T47D (cell line): ENCODE data around the gene CATSPER3.

Experiments used
- DNase-seq, 2 experiments: peaks; one replicate each; pipeline versions ENCODE4 v3.0.0 to v3.0.0-alpha.2; 2011 to 2012; ENCODE audit warnings: low read depth in 1 of 2, low spot score in 1 of 2
- JUND ChIP-seq: IDR thresholded peaks from 2 replicates; pipeline ENCODE4 v1.6.1; 2012; ENCODE audit warnings: low read depth
- in situ Hi-C: cut with HindIII; loops from 2 replicates; pipeline ENCODE4 v1.10.0; 2016; ENCODE audit warnings: low sequenced_read_pairs, low pct_unique_long_range_greater_than_20kb

CATSPER3 gene

GRCh38 chr5:135048286-135048685, 80.6 kb downstream of the CATSPER3 start:
- in situ Hi-C loops: no loop called here
- no peak for DNase-seq
- no peak for TF ChIP-seq JUND

GRCh38 chr5:135048930-135049329, 81.2 kb downstream of the CATSPER3 start:
- no peak for TF ChIP-seq JUND
- DNase-seq: no peak
- in situ Hi-C loops: no loop called here

GRCh38 chr5:135050244-135050767, 82.6 kb downstream of the CATSPER3 start:
- in situ Hi-C loops: no loop called here
- no peak for TF ChIP-seq JUND
- no peak for DNase-seq

GRCh38 chr5:135051399-135051798, 83.7 kb downstream of the CATSPER3 start:
- in situ Hi-C loops: no loop called here
- no peak for TF ChIP-seq JUND
- DNase-seq: no peak

GRCh38 chr5:135051872-135052271, 84.2 kb downstream of the CATSPER3 start:
- DNase-seq: no peak
- no peak for TF ChIP-seq JUND
- in situ Hi-C loops: no loop called here

GRCh38 chr5:135052511-135053145, 84.9 kb downstream of the CATSPER3 start:
- no peak for DNase-seq
- no peak for TF ChIP-seq JUND
- in situ Hi-C loops: no loop called here

GRCh38 chr5:135053278-135053677, 85.6 kb downstream of the CATSPER3 start:
- in situ Hi-C loops: no loop called here
- no peak for TF ChIP-seq JUND
- DNase-seq: no peak

- DNase-seq: no peak
- TF ChIP-seq JUND: no peak
- in situ Hi-C loops: no loop called here
These were observed 86.3 kb downstream of the CATSPER3 start for GRCh38 chr5:135053989-135054388.

GRCh38 chr5:135054546-135054945, 86.8 kb downstream of the CATSPER3 start:
- no peak for TF ChIP-seq JUND
- no peak for DNase-seq
- in situ Hi-C loops: no loop called here

- no peak for DNase-seq
- no peak for TF ChIP-seq JUND
- in situ Hi-C loops: no loop called here
These were observed 87.7 kb downstream of the CATSPER3 start for GRCh38 chr5:135055396-135055795.

GRCh38 chr5:135056316-135057030, 88.8 kb downstream of the CATSPER3 start:
- no peak for DNase-seq

GRCh38 chr5:135057233-135057632, 89.5 kb downstream of the CATSPER3 start:
- no peak for TF ChIP-seq JUND
- no peak for DNase-seq
- in situ Hi-C loops: no loop called here

More at GRCh38 chr5:135056316-135057030, 88.8 kb downstream of the CATSPER3 start:
- in situ Hi-C loops: no loop called here
- TF ChIP-seq JUND: no peak

- TF ChIP-seq JUND: no peak
- DNase-seq: no peak
- in situ Hi-C loops: no loop called here
These were observed 90.6 kb downstream of the CATSPER3 start for GRCh38 chr5:135058331-135058732.
